ENCODE data around the gene GARIN5B.
A peak's percentile ranks its signal among the peaks of the same experiment; 100 is the strongest.

Gene GARIN5B

GRCh38 chr19:55373993-55374757, 11.1 kb upstream of the GARIN5B start:
- Histone ChIP-seq H3K4me3 (no peak overlapping the region), H3K9me3 (ENCODE audit: low read depth, low read length) (no peaks in the 10 kb centered on the region), H3K9ac (ENCODE audit: insufficient read length) (no peak overlapping the region), H3K27ac (no peak overlapping the region), H3K36me3 (ENCODE audit: insufficient read depth, low read length) (no peaks in the 10 kb centered on the region)
- TF ChIP-seq EZH2 (IDR thresholded peaks at IDR 0.05) (no peak), FOXP2 (optimal IDR thresholded peaks at IDR 0.05; ENCODE audit: control extremely low read depth, extremely low read length, insufficient read depth) (no peak), POLR2AphosphoS5 (IDR thresholded peaks at IDR 0.05; ENCODE audit: borderline replicate concordance, low read depth, low read length) (no peak)
- no peak for DNase-seq (ENCODE audit: low read depth, low spot score)

GRCh38 chr19:55373306-55373992, 10.4 kb upstream of the GARIN5B start:
- Histone ChIP-seq H3K9me3 (ENCODE audit: low read depth, low read length) (no peaks in the 10 kb centered on the region), H3K36me3 (ENCODE audit: insufficient read depth, low read length) (no peaks in the 10 kb centered on the region), H3K4me3 (no peak overlapping the region), H3K27ac (no peak overlapping the region), H3K9ac (ENCODE audit: insufficient read length) (no peak overlapping the region)
- DNase-seq (ENCODE audit: low read depth, low spot score): no peak
- no peak for TF ChIP-seq POLR2AphosphoS5 (IDR thresholded peaks at IDR 0.05; ENCODE audit: borderline replicate concordance, low read depth, low read length)

- H3K4me3 ChIP-seq: no peak overlapping the region
- TF ChIP-seq POLR2AphosphoS5 (IDR thresholded peaks at IDR 0.05; ENCODE audit: borderline replicate concordance, low read depth, low read length): no peak
- no peak for TF ChIP-seq EZH2 (IDR thresholded peaks at IDR 0.05)
- TF ChIP-seq FOXP2 (optimal IDR thresholded peaks at IDR 0.05; ENCODE audit: control extremely low read depth, extremely low read length, insufficient read depth): no peak
- H3K9me3 ChIP-seq (ENCODE audit: low read depth, low read length): no peaks in the 10 kb centered on the region
- no peak for DNase-seq (ENCODE audit: low read depth, low spot score)
- no peak overlapping the region for H3K27ac ChIP-seq
- H3K9ac ChIP-seq (ENCODE audit: insufficient read length): no peak overlapping the region
- H3K36me3 ChIP-seq (ENCODE audit: insufficient read depth, low read length): no peaks in the 10 kb centered on the region
Observed at GRCh38 chr19:55372316-55373081, 9.4 kb upstream of the GARIN5B start.

- no peak for TF ChIP-seq EZH2 (IDR thresholded peaks at IDR 0.05)
- TF ChIP-seq FOXP2 (optimal IDR thresholded peaks at IDR 0.05; ENCODE audit: control extremely low read depth, extremely low read length, insufficient read depth): no peak
- TF ChIP-seq POLR2AphosphoS5 (IDR thresholded peaks at IDR 0.05; ENCODE audit: borderline replicate concordance, low read depth, low read length): no peak
- Histone ChIP-seq H3K36me3 (ENCODE audit: insufficient read depth, low read length) (no peaks in the 10 kb centered on the region), H3K4me3 (peak within 1 kb of the TSS; percentile 74), H3K27ac (no peak within 1 kb of the TSS), H3K9ac (ENCODE audit: insufficient read length) (no peak within 1 kb of the TSS), H3K9me3 (ENCODE audit: low read depth, low read length) (no peaks in the 10 kb centered on the region)
- no peak for DNase-seq (ENCODE audit: low read depth, low spot score)
Observed at GRCh38 chr19:55370305-55370988, 7.4 kb upstream of the GARIN5B start, which contains the start of gene IL11. Gene IL11, minus strand, starts transcription at chr19:55370463. Its CDS starts 153 bp downstream, at chr19:55370310.

- DNase-seq (ENCODE audit: low read depth, low spot score): no peak
- Histone ChIP-seq H3K9ac (ENCODE audit: insufficient read length) (no peak overlapping the region), H3K4me3 (peak overlapping the region; percentile 74), H3K36me3 (ENCODE audit: insufficient read depth, low read length) (no peaks in the 10 kb centered on the region), H3K27ac (no peak overlapping the region), H3K9me3 (ENCODE audit: low read depth, low read length) (no peaks in the 10 kb centered on the region)
- TF ChIP-seq FOXP2 (optimal IDR thresholded peaks at IDR 0.05; ENCODE audit: control extremely low read depth, extremely low read length, insufficient read depth) (no peak), POLR2AphosphoS5 (IDR thresholded peaks at IDR 0.05; ENCODE audit: borderline replicate concordance, low read depth, low read length) (no peak), EZH2 (IDR thresholded peaks at IDR 0.05) (no peak)
Observed at GRCh38 chr19:55369653-55370304, 6.7 kb upstream of the GARIN5B start.

GRCh38 chr19:55368701-55369563, 5.9 kb upstream of the GARIN5B start:
- Histone ChIP-seq H3K36me3 (ENCODE audit: insufficient read depth, low read length) (no peaks in the 10 kb centered on the region), H3K27ac (no peak overlapping the region), H3K4me3 (0 out of 2 replicates have a peak overlapping the region, but pooled peaks have one; percentile 38), H3K9ac (ENCODE audit: insufficient read length) (no peak overlapping the region), H3K9me3 (ENCODE audit: low read depth, low read length) (no peaks in the 10 kb centered on the region)
- no peak for DNase-seq (ENCODE audit: low read depth, low spot score)
- TF ChIP-seq FOXP2 (optimal IDR thresholded peaks at IDR 0.05; ENCODE audit: control extremely low read depth, extremely low read length, insufficient read depth) (no peak), POLR2AphosphoS5 (IDR thresholded peaks at IDR 0.05; ENCODE audit: borderline replicate concordance, low read depth, low read length) (no peak), EZH2 (IDR thresholded peaks at IDR 0.05) (no peak)

- no peak for TF ChIP-seq POLR2AphosphoS5 (IDR thresholded peaks at IDR 0.05; ENCODE audit: borderline replicate concordance, low read depth, low read length)
- TF ChIP-seq EZH2 (IDR thresholded peaks at IDR 0.05): no peak
- TF ChIP-seq FOXP2 (optimal IDR thresholded peaks at IDR 0.05; ENCODE audit: control extremely low read depth, extremely low read length, insufficient read depth): no peak
- no peak overlapping the region for H3K27ac ChIP-seq
- no peaks in the 10 kb centered on the region for H3K9me3 ChIP-seq (ENCODE audit: low read depth, low read length)
- DNase-seq (ENCODE audit: low read depth, low spot score): no peak
- H3K9ac ChIP-seq (ENCODE audit: insufficient read length): no peak overlapping the region
- no peak overlapping the region for H3K4me3 ChIP-seq
- no peaks in the 10 kb centered on the region for H3K36me3 ChIP-seq (ENCODE audit: insufficient read depth, low read length)
Observed at GRCh38 chr19:55368106-55368505, 5.0 kb upstream of the GARIN5B start.

Measured in SK-N-MC (cell line).